Karpas-422 (cell line): Measurements from ENCODE around the gene MAD1L1. TPM values are rescaled to one million over a fixed set of nuclear protein-coding genes. Genes with fewer than 3 reads are reported as not detected.

Experiments
- DNase-seq: peaks from one replicate; pipeline ENCODE4 v3.0.0-alpha.2; 2015
- H2AFZ ChIP-seq: fragments of 200-600 bp; sonication (generic); 2 replicates; pipeline ENCODE4 v1.6.1; 2014; ENCODE audit warnings: antibody characterized with exemption, low read length, mixed read lengths
- H3K27ac ChIP-seq: fragments of 200-600 bp; sonication (generic); 2 replicates; pipeline ENCODE4 v1.5.1; 2014; ENCODE audit warnings: mild to moderate bottlenecking, low read length, moderate library complexity
- H3K27me3 ChIP-seq: fragments of 200-600 bp; sonication (generic); 2 replicates; pipeline ENCODE4 v1.6.1; 2014; ENCODE audit warnings: low read length, mixed read lengths
- H3K36me3 ChIP-seq: fragments of 200-600 bp; sonication (generic); 2 replicates; pipeline ENCODE4 v1.6.1; 2014; ENCODE audit warnings: low read length, mixed read lengths; ENCODE audit not compliant: insufficient read depth
- H3K4me1 ChIP-seq: fragments of 200-600 bp; sonication (generic); 2 replicates; pipeline ENCODE4 v1.6.1; 2014; ENCODE audit warnings: mild to moderate bottlenecking, low read length, mixed read lengths
- H3K4me2 ChIP-seq: fragments of 200-600 bp; sonication (generic); 2 replicates; pipeline ENCODE4 v1.6.1; 2014; ENCODE audit warnings: low read length, low read depth, mild to moderate bottlenecking; ENCODE audit not compliant: poor library complexity, severe bottlenecking
- H3K4me3 ChIP-seq: fragments of 200-600 bp; sonication (generic); 2 replicates; pipeline ENCODE4 v1.5.1; 2014; ENCODE audit warnings: mild to moderate bottlenecking, antibody characterized with exemption, low read length, mixed read lengths
- H3K79me2 ChIP-seq: fragments of 200-600 bp; sonication (generic); 2 replicates; pipeline ENCODE4 v1.6.1; 2014; ENCODE audit warnings: mild to moderate bottlenecking, low read length, mixed read lengths
- H3K9ac ChIP-seq: fragments of 200-600 bp; sonication (generic); 2 replicates; pipeline ENCODE4 v1.6.0; 2014; ENCODE audit warnings: low read length
- H3K9me2 ChIP-seq: fragments of 200-600 bp; sonication (generic), shearing (Covaris generic); replicated peaks from 2 replicates; pipeline ENCODE4 v1.6.0; 2014; ENCODE audit warnings: mild to moderate bottlenecking, low read length, moderate library complexity; ENCODE audit not compliant: insufficient read depth
- H3K9me3 ChIP-seq: fragments of 300-700, 200-600 bp; sonication (generic); 2 replicates; pipeline ENCODE4 v1.6.1; 2014; ENCODE audit warnings: low read length, mixed read lengths
- H4K20me1 ChIP-seq: fragments of 200-600 bp; sonication (generic); 2 replicates; pipeline ENCODE4 v1.6.1; 2014; ENCODE audit warnings: mild to moderate bottlenecking, antibody characterized with exemption, low read length, low read depth; ENCODE audit not compliant: insufficient read depth
- total RNA-seq: library from RNA; depleted of rRNA; stranded (reverse); fragments of >200 nt; shearing (Covaris generic); gene quantifications from 2 replicates; pipeline ENCODE4 v1.2.3, GENCODE V29; 2014; ENCODE audit warnings: low replicate concordance

The MAD1L1 gene
- total RNA-seq, 1 experiment from 2014 or later: 38.6 TPM

DNA sequence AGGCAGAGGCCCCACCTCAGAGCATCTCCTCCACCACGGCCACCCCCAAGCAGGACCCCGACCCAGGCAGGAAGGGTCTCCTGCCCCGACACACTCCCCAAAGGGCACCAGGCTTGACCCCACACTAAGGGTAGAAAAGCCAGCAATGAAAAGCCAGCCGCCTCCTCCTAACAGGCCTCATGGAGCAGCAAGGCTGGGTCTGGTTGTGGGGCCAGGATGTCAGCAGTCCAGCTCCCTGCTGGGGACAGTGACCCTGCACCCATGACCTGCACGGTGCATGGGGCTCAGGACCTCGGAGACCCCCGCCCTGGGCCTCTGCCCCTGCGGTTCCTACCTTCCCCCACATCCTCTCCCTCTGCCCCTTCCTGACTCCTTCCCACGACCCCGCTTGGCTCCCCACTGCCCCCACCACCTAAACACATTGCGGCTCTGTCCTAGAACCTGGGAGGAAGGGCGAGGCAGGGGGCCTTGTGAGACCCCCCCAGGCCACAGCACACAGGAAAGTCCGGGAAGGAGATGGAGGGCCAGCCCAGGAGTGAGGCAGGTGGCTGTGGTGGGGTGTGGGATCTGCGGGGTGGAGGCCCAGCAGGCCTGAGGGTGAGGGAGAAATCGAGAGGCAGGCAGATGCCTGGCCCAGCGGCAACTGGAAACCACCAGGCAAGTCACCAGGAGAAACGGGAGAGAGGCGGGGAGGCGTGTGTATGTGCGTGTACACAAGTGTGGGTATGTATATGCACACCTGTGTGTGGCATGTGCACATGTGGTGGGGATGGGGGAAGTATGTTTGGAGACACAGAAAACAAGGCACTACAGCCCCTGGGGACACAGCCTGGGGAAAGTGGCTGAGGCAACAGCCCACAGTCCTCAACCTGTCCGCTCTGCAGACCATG, 229.9 kb downstream of the MAD1L1 start:
- Histone ChIP-seq H3K9me2 (no peaks in the 10 kb centered on the region), H4K20me1 (no peaks in the 10 kb centered on the region), H3K36me3 (no peaks in the 10 kb centered on the region), H3K4me3 (no peak overlapping the region), H3K27ac (no peak overlapping the region), H3K4me2 (no peak overlapping the region), H3K4me1 (no peaks in the 10 kb centered on the region; the same call in 1 of the 2 replicates), H3K27me3 (no peaks in the 10 kb centered on the region), H3K9me3 (no peaks in the 10 kb centered on the region), H3K79me2 (no peaks in the 10 kb centered on the region), H3K9ac (no peak overlapping the region), H2AFZ (no peak overlapping the region)
- no peak for DNase-seq

GRCh38 chr7:2001601-2002442, 230.9 kb downstream of the MAD1L1 start:
- H3K4me2 ChIP-seq: no peak overlapping the region
- no peaks in the 10 kb centered on the region for H3K79me2 ChIP-seq
- H3K27ac ChIP-seq: no peak overlapping the region
- no peak overlapping the region for H2AFZ ChIP-seq
- no peaks in the 10 kb centered on the region; the same call in 1 of the 2 replicates for H3K4me1 ChIP-seq
- no peaks in the 10 kb centered on the region for H3K27me3 ChIP-seq
- no peak for DNase-seq
- no peaks in the 10 kb centered on the region for H3K9me3 ChIP-seq
- no peak overlapping the region for H3K4me3 ChIP-seq
- no peaks in the 10 kb centered on the region for H3K36me3 ChIP-seq
- H3K9me2 ChIP-seq: no peaks in the 10 kb centered on the region
- H4K20me1 ChIP-seq: no peaks in the 10 kb centered on the region
- H3K9ac ChIP-seq: no peak overlapping the region

- H3K9ac ChIP-seq: no peak overlapping the region
- no peak overlapping the region for H3K4me2 ChIP-seq
- H3K27me3 ChIP-seq: no peaks in the 10 kb centered on the region
- H3K4me3 ChIP-seq: no peak overlapping the region
- H3K4me1 ChIP-seq: no peaks in the 10 kb centered on the region; the same call in 1 of the 2 replicates
- no peaks in the 10 kb centered on the region for H3K9me2 ChIP-seq
- DNase-seq: no peak
- H3K27ac ChIP-seq: no peak overlapping the region
- no peak overlapping the region for H2AFZ ChIP-seq
- no peaks in the 10 kb centered on the region for H4K20me1 ChIP-seq
- no peaks in the 10 kb centered on the region for H3K9me3 ChIP-seq
- no peaks in the 10 kb centered on the region for H3K79me2 ChIP-seq
- H3K36me3 ChIP-seq: no peaks in the 10 kb centered on the region
Measured at GRCh38 chr7:2000746-2001321, 231.9 kb downstream of the MAD1L1 start.

GRCh38 chr7:2000153-2000687, 232.5 kb downstream of the MAD1L1 start:
- no peaks in the 10 kb centered on the region for H3K9me2 ChIP-seq
- no peak overlapping the region for H3K4me3 ChIP-seq
- H3K79me2 ChIP-seq: no peaks in the 10 kb centered on the region
- DNase-seq: no peak
- H3K4me2 ChIP-seq: no peak overlapping the region
- H3K27ac ChIP-seq: no peak overlapping the region
- no peak overlapping the region for H2AFZ ChIP-seq
- no peaks in the 10 kb centered on the region for H3K9me3 ChIP-seq
- H3K27me3 ChIP-seq: no peaks in the 10 kb centered on the region
- no peaks in the 10 kb centered on the region for H3K4me1 ChIP-seq
- no peak overlapping the region for H3K9ac ChIP-seq
- H4K20me1 ChIP-seq: no peaks in the 10 kb centered on the region
- no peaks in the 10 kb centered on the region for H3K36me3 ChIP-seq

DNA sequence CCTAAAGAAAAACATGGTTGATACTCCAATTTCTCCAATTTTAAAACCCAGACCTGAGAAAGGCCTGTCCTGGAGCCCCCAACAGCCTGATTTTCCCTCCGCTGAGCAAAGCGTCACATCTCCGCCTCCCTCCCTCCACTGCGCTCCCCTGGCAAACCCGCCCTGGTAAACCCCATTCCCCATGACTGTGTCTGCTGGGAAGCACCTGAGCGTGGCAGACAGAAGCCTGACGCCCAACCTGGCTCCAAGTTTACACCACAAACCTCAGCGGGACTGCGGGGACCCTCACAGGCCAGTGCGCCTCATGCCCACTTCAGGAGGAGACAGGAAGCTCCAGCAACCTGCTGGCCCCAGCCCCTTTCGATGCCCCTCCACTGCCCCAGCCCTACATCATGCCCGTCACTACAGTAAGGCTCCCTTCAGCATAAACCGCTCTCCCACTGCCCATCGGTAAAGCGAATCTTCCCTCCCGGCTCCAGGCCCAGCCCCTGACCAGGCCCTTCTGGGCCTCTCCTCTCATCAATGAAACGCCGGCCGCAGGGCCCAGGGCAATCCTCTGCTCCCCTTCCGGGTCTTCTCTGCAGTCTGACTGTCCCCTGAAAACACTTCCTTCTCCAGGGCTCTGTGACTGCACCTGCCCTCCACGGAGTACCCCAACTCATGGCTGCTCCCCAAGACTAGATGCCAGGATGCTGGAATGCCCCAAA, 233.3 kb downstream of the MAD1L1 start:
- Histone ChIP-seq H3K9me2 (no peaks in the 10 kb centered on the region), H3K27ac (no peak overlapping the region), H3K36me3 (no peaks in the 10 kb centered on the region), H3K4me2 (no peak overlapping the region), H3K79me2 (no peaks in the 10 kb centered on the region), H3K4me1 (no peaks in the 10 kb centered on the region), H3K27me3 (no peaks in the 10 kb centered on the region), H2AFZ (no peak overlapping the region), H3K9me3 (no peaks in the 10 kb centered on the region), H3K4me3 (no peak overlapping the region), H4K20me1 (no peaks in the 10 kb centered on the region), H3K9ac (no peak overlapping the region)
- no peak for DNase-seq

DNA sequence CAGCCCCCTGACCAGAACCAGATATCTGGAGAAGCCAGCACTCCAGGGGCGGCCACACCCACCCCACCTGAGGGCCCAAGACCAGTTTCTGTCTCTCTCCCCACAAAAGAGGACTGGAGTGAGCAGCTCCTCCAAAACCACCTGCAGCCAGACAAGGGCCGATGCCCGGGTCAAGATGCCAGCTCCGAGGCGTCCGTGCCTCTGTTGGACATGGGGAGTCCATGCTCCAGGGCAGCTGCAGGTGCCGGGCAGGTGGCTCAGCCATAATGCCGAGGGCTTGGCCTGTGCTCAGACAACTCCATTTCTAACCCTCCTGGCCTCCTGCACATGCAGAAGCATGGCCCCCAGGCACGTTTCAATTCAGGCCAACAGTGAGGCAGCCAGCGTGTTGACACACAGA, 234.6 kb downstream of the MAD1L1 start:
- Histone ChIP-seq H3K4me1 (no peaks in the 10 kb centered on the region), H3K4me3 (no peak overlapping the region), H3K27ac (no peak overlapping the region), H3K9me3 (no peaks in the 10 kb centered on the region), H3K36me3 (no peaks in the 10 kb centered on the region), H3K4me2 (no peak overlapping the region), H3K9me2 (no peaks in the 10 kb centered on the region), H3K79me2 (no peaks in the 10 kb centered on the region), H2AFZ (no peak overlapping the region), H4K20me1 (no peaks in the 10 kb centered on the region), H3K9ac (no peak overlapping the region), H3K27me3 (no peaks in the 10 kb centered on the region)
- DNase-seq: no peak

- H3K9me3 ChIP-seq: no peaks in the 10 kb centered on the region
- no peak overlapping the region for H3K27ac ChIP-seq
- H3K27me3 ChIP-seq: no peaks in the 10 kb centered on the region
- no peaks in the 10 kb centered on the region for H3K4me1 ChIP-seq
- H3K4me3 ChIP-seq: no peak overlapping the region
- H3K9ac ChIP-seq: no peak overlapping the region
- H3K36me3 ChIP-seq: no peaks in the 10 kb centered on the region
- no peak for DNase-seq
- no peaks in the 10 kb centered on the region for H4K20me1 ChIP-seq
- H3K79me2 ChIP-seq: no peaks in the 10 kb centered on the region
- no peak overlapping the region for H3K4me2 ChIP-seq
- no peaks in the 10 kb centered on the region for H3K9me2 ChIP-seq
- no peak overlapping the region for H2AFZ ChIP-seq
Measured at GRCh38 chr7:1997537-1998076, 235.1 kb downstream of the MAD1L1 start.
